Measurements from ENCODE around the gene HSPD1.
"Not testable (repeated sequence)": the region's sequence is repeated elsewhere in the genome, so short reads cannot be mapped to it uniquely, and the experiment has no call there.

The HSPD1 gene

DNA sequence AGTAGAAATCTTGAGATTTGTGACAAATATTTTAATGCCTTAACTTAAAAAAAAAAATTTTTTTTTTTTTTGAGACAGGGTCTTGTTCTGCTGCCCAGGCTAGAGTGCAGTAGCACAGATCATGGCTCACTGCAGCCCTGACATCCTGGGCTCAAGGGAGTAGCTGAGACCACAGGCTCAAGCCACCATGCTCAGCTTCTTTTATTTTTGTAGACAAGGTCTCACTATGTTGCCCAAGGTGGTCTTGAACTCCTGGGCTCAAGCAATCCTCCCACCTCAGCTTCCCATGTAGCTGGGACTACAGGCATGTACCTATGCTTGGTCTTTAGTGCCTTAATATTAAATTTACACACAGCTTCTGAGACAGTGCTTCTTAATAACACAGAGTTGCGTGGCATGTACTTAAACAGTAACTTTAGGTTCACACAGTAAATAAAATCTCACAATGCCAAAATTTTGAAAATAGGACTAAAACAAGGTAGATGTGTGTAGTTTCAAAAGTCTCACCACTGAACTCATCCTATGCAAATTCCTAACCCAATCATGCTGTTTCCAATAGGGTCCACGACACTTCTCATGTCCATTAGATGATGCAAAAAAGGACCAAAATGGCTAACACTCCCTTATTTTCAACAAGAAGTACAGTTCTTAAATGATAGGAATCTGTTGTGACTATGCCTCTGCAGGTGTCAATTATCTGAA, 4.1 kb downstream of the HSPD1 start:
- no peak for DNase-seq

DNA sequence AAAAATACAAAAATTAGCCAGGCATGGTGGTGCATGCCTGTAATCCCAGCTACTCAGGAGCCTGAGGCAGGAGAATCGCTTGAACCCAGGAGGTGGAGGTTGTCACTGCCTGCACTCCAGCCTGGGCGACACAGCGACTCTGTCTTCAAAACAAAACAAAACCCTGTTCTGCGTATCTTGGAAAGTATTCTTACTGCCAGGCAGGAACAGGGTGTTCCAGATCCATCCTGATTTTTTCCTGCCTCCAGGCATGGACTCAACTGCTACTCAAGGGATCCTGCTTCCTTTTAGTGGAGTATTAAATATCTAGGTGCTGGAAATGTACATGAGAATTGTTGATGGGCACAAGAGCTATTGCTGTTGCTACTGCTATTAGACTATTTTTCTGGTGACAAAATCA, 12.3 kb downstream of the HSPD1 start:
- DNase-seq: no peak

DNA sequence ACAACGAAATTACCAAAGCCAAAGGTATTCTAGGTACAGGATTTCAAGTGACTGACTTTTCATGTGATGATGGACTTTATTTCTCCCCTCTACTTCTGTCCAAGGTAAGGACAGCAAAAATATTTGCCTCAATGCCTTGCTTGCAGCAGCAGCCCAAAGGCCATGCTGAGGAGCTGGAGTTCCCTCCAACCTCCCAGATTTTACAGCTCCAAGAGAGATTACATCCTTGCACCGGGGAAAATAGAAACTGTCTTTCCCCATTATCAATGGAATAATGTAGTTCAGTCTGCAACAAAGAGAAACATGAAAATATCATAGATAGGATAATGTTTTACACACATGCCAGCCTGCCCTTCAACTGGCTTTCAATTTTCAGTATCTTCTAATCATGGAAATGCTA, 13.5 kb downstream of the HSPD1 start:
- no peak for DNase-seq

DNA sequence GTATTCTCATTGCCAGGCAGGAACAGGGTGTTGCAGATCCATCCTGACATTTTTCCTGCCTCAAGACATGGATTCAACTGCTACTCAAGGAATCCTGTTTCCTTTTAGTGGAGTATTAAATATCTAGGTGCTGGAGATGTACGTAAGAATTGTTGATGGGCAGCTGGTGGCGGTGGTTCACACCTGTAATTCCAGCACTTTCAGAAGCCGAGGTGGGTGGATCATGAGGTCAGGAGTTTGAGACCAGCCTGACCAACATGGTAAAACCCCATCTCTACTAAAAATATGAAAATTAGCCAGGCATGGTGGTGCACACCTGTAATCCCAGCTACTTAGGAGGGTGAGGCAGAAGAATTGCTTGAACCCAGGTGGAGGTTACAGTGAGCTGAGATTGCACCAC, 15.4 kb downstream of the HSPD1 start:
- not testable (repeated sequence) for DNase-seq

DNA sequence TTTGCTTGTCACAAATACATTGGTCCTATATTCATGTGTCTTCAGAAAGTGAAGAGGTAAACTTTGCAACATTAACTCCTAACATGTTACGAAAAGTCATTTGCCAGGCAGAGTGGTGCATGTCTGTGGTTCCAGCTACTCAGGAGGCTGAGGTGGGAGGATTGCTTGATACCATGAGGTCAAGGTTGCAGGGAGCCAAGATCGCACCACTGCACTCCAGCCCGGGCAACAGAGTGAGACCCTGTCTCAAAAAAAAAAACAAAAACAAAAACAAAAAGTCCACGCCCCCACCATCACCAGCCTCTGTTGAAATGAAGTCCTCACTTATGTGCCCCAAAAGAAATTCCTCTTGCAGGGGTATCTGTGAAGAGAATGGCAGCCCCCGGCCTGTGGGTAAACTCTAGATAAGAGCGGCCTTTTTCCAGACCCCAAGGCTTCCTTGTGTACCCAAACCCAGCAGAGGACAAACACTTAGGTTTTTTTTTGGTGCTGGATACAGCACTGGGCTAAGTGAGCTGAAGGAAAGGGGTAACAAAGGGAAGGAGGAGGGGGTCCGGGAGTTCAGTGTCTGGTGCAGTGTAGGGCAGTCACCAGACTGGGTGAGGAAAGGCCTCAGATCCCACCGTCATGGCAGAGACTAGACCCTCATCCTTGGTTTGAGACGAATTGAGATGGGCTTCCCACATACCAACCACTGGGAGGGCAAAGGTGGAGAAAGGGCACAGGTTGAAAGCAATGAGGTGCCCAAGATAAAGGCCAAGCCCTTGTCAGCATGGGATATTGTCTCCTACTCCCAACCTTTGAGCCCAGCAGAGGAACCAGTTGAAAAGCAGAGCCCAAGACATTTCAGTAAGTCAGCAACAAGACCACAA, 19.2 kb downstream of the HSPD1 start:
- no peak for DNase-seq

DNA sequence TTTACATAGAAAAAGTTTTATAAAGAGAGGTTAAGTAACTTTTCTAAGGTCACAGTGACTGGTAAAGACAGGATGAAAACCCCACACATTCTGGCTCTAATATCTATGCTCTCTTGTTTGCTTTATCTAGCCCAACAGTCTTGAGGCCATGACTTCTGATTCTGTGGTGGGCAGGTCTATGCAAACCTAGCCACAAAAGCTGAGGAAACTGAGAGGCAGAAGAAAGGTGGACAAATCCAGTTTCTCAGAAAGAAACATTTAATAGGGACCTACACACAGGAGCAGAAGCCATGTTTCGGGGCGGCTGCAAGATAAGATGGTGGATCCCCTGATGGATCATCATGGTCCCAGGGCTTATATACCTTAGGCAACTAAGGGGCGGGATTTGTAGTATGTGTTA, 21.8 kb downstream of the HSPD1 start:
- DNase-seq: no peak

DNA sequence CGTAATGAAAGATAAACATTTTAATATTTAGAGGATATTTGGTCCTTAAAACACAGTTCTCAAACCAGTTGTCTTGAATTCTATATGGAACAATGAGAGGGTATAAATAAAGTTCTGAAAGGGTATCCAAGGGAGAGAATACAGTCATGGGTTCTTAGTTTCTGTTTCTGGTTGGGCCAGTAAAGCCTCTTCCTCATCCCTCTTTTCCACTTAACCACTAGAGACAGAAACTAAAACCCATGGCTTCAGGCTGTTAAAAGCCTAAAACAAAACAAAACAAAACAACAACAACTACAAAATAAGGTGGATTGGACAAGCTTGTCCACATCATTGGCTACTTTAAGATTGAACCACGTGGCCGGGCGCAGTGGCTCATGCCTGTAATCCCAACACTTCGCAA, 27.5 kb downstream of the HSPD1 start:
- DNase-seq: no peak

DNA sequence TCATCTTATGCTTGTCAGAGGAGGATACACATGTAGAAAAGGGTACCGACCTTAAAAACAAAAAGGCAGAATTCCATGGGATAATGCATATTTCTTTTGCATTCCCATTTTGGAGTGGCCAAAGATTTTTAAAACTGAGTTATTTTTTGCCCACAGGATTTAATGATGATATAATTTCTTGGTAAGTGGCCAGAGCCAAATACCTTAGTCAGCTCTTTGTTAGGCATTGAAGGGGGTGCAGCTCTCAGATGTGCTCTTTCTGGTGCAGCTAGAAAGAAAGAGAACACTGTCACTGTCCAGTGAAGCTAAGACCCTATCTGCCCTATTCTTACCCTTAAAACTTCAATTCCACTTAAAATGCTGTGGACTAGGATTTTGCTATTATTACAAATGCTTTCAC, 35.5 kb downstream of the HSPD1 start:
- DNase-seq: no peak

DNA sequence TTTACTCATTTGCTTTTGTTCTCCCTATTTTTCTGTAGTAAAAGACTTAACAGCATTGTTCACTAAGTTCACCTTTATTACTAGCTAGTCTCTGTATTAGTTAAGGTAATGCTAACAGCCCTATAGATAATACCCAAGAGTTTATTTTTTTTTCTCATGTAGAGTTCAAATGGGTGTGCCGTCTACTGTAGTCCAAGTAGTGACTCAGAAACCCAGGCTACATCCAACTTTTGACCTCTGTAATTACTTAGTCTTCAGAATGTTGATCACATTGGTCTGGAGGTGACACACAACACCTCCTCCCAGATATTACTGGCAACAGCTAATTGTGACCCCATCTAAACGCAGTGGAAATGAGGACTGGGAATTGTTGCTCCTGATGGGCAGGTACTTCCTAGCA, 38.6 kb downstream of the HSPD1 start:
- DNase-seq: no peak

DNA sequence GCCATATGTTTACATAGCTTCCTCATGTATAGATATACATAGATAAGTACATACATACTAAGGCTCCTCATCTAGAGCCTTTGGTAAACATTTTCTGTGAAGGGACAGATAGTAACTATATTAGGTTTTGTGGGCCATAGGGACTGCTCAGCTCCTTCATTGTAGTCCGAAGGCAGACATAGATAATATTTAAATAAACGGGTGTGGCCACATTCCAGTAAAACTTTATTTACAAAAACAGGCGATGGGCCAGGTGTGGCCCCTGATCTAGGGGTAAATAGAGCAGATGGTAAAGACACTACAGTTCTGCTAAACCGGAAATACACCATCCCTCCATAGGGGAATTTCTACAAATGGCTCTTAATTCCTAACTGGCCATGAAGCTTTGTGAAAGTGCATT, 39.0 kb downstream of the HSPD1 start:
- DNase-seq: no peak

DNA sequence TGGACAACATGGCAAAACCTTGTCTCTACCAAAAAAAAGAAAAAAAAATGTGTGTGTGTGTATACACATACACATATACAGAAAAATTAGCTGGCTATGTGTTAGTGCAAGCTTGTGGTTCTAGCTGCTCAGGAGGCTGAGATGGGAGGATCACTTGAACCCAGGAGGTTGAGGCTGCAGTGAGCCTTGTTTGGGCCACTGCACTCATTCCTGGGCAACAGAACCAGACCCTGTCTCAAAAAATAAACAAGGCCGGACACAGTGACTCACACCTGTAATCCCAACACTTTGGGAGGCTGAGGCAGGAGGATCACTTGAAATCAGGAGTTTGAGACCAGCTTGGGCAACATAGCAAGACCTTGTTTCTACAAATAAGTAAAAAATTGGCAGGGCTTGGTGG, 44.2 kb downstream of the HSPD1 start:
- DNase-seq: no peak

DNA sequence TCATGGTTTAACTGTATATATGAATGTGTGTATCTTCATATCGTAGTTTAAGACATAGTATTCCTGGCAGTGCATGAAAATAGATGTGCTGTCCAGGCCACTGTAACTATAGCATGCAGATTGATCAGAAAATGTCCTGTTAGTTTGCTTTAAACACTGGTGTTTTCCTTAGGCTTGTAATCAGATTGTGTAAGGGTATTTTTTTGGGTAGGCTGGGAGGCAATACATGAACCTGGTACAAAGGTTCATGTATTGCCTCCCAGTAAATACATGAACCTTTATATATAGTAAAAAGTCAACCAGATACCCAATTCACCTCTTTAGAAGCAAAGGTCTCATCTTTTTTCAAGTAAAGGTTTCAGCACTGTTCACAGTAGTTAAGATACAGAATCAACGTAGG, 44.7 kb downstream of the HSPD1 start:
- DNase-seq: no peak

DNA sequence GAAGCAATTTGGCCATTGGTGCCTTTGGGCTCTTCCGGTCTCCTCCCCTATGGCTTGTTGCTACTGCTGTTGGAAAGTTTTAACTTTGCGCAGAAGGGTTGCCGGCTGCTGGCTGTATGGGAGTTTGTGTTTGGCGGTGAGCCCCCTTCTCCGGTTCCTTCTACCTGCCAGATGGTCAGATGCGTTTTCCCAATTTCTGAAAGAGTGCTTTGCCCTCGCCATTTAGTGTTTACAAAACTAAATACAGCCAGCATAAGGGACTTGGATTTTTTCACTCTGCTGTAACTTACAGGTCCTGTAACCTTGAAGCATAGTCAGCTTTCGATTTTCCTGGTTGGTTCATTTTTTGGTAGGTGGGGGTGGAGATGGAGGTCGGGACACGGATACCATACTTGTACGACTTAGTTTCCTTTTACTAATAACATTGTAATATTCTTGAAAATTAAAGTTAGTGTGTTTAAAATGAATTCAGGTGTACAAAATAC, 45.7 kb downstream of the HSPD1 start:
- DNase-seq: no peak

DNA sequence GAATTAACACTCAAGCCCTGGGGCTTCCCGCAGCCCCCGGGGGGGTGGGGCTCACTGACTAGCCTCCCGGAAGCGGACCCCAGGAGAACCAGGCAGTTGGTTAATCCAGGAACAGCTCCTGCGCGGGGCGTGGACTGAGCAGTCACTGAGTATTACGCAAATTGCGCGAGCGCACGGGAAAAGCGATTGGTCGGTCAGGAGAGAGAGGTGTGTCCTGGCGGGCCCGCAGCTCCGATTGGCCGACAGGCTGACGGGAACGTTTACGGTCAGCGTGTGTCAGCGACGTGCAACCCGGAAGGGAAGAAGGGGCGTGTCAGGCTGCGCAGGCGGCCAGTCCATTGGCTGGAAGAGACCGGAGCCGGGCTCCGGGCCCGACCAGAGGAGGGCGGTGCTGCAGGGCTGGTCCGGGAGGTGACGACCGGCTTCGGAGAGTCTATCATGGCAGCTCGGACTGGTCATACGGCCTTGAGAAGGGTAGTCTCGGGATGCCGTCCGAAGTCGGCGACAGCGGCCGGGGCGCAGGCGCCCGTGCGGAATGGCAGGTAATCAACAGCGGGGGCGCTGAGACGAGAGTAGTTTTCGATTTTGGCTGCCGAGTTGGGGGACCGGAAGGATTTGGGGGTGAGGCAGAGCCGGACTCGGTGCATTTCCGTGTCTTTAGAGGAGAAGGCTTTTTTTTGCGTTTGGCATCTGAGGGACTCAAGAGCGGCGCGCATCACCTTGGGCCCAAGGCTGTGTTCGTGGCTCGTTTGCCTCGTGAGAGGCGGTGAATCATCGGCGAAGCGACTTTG, 46.3 kb downstream of the HSPD1 start, which contains the start of gene COQ10B:
Gene COQ10B, plus strand, starts transcription at position 430 of the 791 bp plus-strand sequence. Its CDS starts 9 bp downstream, at position 439.
- peak; percentile 99 for DNase-seq

DNA sequence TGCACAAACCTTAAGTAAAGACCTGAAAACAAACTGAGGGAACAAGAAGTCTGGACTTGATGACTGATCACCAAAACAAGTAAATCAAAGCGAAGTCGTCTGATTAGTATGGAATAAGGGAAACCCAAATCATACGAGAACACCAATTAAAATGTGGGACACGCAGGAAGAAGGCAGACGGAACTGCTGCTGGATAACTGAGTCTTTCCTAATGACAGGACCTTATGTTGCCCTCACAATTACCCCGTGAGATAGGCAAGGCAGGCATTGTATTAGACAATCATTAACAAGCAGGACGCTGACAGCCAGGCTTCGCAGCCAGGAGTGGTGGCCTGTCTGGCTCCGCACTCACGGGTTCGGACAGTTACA, 46.9 kb downstream of the HSPD1 start:
- no peak for DNase-seq

DNA sequence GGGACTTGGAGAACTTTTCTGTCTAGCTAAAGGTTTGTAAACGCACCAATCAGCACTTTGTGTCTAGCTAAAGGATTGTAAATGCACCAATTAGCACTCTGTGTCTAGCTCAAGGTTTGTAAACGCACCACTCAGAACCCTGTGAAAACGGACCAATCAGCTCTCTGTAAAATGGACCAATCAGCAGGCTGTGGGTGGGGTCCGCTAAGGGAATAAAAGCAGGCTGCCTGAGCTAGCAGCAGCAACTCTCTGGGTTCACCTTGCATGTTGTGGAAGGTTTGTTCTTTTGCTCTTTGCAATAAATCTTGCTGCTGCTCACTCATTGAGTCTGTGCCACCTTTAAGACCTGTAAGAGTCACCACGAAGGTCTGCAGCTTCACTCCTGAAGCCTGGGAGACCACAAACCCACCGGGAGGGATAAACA, 48.7 kb downstream of the HSPD1 start:
- not testable (repeated sequence) for DNase-seq

DNA sequence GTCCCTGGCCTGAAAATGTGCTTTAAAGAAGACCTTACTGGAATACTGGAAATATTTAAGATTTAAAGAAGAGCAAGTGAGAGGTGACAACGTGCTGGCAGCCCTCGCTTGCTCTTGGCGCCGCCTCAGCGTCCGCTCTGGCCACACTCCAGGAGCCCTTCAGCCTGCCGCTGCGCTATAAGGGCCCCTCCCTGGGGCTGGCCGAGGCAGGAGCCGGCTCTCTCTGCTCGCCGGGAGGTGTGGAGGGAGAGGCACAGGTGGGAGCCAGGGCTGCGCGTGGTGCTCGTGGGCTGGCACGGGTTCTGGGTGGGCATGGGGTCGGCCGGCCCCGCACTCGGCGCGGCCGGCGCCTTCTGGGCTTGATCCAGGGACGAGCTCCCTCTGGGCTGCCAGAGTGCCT, 49.2 kb downstream of the HSPD1 start:
- no peak for DNase-seq

DNA sequence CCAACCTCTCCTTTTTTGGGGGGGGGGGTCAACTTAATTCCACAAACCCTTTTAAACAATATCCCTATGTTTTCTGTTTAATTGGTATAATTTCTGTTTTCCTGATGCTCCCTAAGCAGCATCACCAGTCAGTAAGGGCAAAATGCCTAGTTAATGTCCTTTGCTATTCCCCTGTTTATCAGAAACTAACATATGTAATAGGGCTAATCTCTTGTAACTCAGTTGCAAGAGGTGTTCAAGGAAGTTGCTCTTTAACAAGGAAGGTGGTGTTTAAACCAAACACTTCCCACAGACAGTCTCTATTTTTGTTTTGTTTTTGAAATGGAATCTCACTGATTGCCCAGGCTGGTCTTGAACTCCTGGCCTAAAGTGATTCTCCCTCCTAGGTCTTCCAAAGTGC, 52.8 kb downstream of the HSPD1 start:
- DNase-seq: no peak

DNA sequence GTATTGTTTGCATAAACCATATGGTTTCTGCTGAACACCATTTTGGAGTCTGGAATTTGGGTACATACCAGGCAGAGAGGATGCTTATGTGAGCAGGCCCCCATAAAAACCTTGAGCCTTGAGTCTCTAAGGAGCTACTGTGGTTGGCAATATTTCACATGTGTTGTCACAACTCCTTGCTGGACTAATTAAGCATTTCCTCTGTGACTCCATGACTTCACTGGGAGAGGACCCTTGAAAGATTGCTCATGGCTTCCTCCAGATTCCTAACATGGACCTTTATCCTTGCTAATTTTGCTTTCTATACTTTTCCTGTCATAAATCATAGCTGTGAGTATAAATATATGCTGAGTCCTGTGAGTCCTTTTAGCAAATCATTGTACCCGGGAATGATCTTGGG, 53.9 kb downstream of the HSPD1 start:
- DNase-seq: no peak

DNA sequence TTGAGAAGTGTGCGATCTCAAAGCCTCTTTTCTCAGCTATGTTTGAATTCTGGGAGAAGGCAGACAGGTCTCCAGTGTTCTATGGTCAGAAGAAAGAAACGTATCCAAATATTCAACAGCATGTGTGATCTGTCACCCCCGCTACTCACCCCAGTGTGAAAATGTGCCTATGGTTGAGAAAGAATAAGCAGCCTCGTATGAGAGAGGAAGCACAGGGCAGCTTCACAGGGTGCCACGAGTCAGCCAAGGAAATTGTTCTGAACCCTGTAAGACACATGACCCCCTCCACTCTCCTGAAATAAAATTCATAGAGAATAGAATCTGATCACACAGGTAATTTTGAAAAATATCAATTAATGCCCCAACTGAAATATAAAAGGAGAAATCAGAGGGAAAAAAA, 56.8 kb downstream of the HSPD1 start:
- no peak for DNase-seq

DNA sequence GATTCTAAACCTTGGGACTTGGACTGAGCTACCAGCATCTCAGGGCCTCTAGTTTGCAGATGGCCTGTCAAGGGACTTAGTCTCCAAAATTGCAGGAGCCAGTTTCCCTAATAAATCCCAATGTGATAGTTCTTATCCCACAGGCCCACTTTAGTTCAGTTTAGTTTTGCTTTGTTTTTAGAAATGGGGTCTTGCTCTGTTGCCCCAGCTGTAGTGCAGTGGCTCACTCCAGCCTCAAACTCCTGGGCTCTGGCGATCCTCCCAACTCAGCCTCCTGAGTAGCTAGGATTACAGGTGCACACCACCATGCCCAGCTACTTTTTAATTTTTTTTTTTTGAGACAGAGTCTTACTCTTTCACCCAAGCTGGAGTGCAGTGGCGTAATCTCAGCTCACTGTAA, 62.3 kb downstream of the HSPD1 start:
- DNase-seq: no peak
